ENCODE data around the gene IFNAR1.

GRCh38 chr21:33293811-33294216 is 31.0 kb upstream of the IFNAR1 start:
- no peak for TF ChIP-seq POLR2AphosphoS5 (IDR thresholded peaks at IDR 0.05; ENCODE audit: low read depth, low read length)
- no peak for TF ChIP-seq POLR2A (IDR thresholded peaks at IDR 0.05; ENCODE audit: low read depth, low read length)
- TF ChIP-seq TAF1 (IDR thresholded peaks at IDR 0.05; ENCODE audit: borderline replicate concordance, low read depth, low read length) = no peak
